WTC11 (cell line): Measurements from ENCODE around the gene SLC5A5. TPM values are rescaled to one million over a fixed set of nuclear protein-coding genes. Genes with fewer than 3 reads are reported as not detected.

Experiments used
- CREM ChIP-seq: sonication (generic); formaldehyde crosslinking; IDR thresholded peaks from 2 replicates; pipeline ENCODE4 v1.8.1; 2022; ENCODE audit warnings: mild to moderate bottlenecking, missing genetic modification reagents, moderate library complexity
- ESRRA ChIP-seq: sonication (generic); formaldehyde crosslinking; IDR thresholded peaks from 2 replicates; pipeline ENCODE4 v1.8.1; 2022; ENCODE audit warnings: mild to moderate bottlenecking, missing genetic modification reagents, borderline replicate concordance
- ETV6 ChIP-seq: sonication (generic); formaldehyde crosslinking; IDR thresholded peaks from 2 replicates; pipeline ENCODE4 v1.8.1; 2022; ENCODE audit warnings: mild to moderate bottlenecking, missing genetic modification reagents
- GRHL2 ChIP-seq: fragments of 250-450 bp; sonication (Bioruptor Pico); IDR thresholded peaks from 2 replicates; pipeline ENCODE4 v1.8.0; 2022; ENCODE audit warnings: mild to moderate bottlenecking, moderate library complexity; ENCODE audit not compliant: insufficient replicate concordance, severe bottlenecking
- GTF2I ChIP-seq: fragments of 250-450 bp; sonication (Bioruptor Pico); conservative IDR thresholded peaks from 2 replicates; pipeline ENCODE4 v1.4.0; 2021; ENCODE audit warnings: mild to moderate bottlenecking
- JUN ChIP-seq: sonication (generic); formaldehyde crosslinking; IDR thresholded peaks from 2 replicates; pipeline ENCODE4 v1.8.0; 2023; ENCODE audit warnings: mild to moderate bottlenecking, missing genetic modification reagents
- OVOL2 ChIP-seq: fragments of 250-450 bp; sonication (Bioruptor Pico); IDR thresholded peaks from 2 replicates; pipeline ENCODE4 v1.9.0; 2021; ENCODE audit warnings: mild to moderate bottlenecking, borderline replicate concordance
- RELA ChIP-seq: sonication (generic); formaldehyde crosslinking; IDR thresholded peaks from 2 replicates; pipeline ENCODE4 v1.8.1; 2022; ENCODE audit warnings: missing genetic modification reagents, mild to moderate bottlenecking, borderline replicate concordance
- SMAD3 ChIP-seq: sonication (generic); formaldehyde crosslinking; IDR thresholded peaks from 2 replicates; pipeline ENCODE4 v1.8.0; 2022; ENCODE audit warnings: missing genetic modification reagents, mild to moderate bottlenecking, borderline replicate concordance
- SP1 ChIP-seq: sonication (generic); formaldehyde crosslinking; conservative IDR thresholded peaks from 2 replicates; pipeline ENCODE4 v1.8.1; 2022; ENCODE audit warnings: missing genetic modification reagents
- TCF7 ChIP-seq: sonication (generic); formaldehyde crosslinking; IDR thresholded peaks from 2 replicates; pipeline ENCODE4 v1.8.0; 2022; ENCODE audit warnings: mild to moderate bottlenecking, low read depth, missing genetic modification reagents, moderate library complexity
- ZBTB21 ChIP-seq: sonication (generic); formaldehyde crosslinking; IDR thresholded peaks from 2 replicates; pipeline ENCODE4 v1.8.1; 2023; ENCODE audit warnings: mild to moderate bottlenecking, missing genetic modification reagents, borderline replicate concordance
- ZNF121 ChIP-seq: sonication (generic); formaldehyde crosslinking; IDR thresholded peaks from 2 replicates; pipeline ENCODE4 v1.8.0; 2023; ENCODE audit warnings: missing genetic modification reagents
- ZNF317 ChIP-seq: sonication (generic); formaldehyde crosslinking; IDR thresholded peaks from 2 replicates; pipeline ENCODE4 v1.8.1; 2023; ENCODE audit warnings: low read depth, mild to moderate bottlenecking, moderate library complexity, missing genetic modification reagents, borderline replicate concordance
- ZNF396 ChIP-seq: fragments of 250-450 bp; sonication (Bioruptor Pico); IDR thresholded peaks from 2 replicates; pipeline ENCODE4 v1.8.0; 2021; ENCODE audit warnings: mild to moderate bottlenecking, moderate library complexity, borderline replicate concordance
- ZNF416 ChIP-seq: fragments of 250-450 bp; sonication (Bioruptor Pico); IDR thresholded peaks from 2 replicates; pipeline ENCODE4 v1.9.0; 2021; ENCODE audit warnings: mild to moderate bottlenecking, inconsistent platforms
- total RNA-seq: library from RNA; stranded (reverse); gene quantifications from 3 replicates; pipeline ENCODE4 v1.2.3, GENCODE V29; 2021
- TF ChIP-seq, protein P1 (sequence below): sonication (generic); formaldehyde crosslinking; IDR thresholded peaks from 2 replicates; pipeline ENCODE4 v1.8.1; 2023; ENCODE audit warnings: mild to moderate bottlenecking, moderate library complexity, missing genetic modification reagents
- TF ChIP-seq, protein P2 (sequence below): sonication (generic); formaldehyde crosslinking; IDR thresholded peaks from 2 replicates; pipeline ENCODE4 v1.8.1; 2023; ENCODE audit warnings: mild to moderate bottlenecking, missing genetic modification reagents, borderline replicate concordance
- TF ChIP-seq, protein P3 (sequence below): fragments of 250-450 bp; sonication (Bioruptor Pico); IDR thresholded peaks from 2 replicates; pipeline ENCODE4 v1.9.0; 2021; ENCODE audit warnings: moderate library complexity, mild to moderate bottlenecking, inconsistent platforms, borderline replicate concordance
- TF ChIP-seq, protein P4 (sequence below): sonication (generic); formaldehyde crosslinking; IDR thresholded peaks from 2 replicates; pipeline ENCODE4 v1.8.1; 2022; ENCODE audit warnings: mild to moderate bottlenecking, moderate library complexity, missing genetic modification reagents
- TF ChIP-seq, protein P5 (sequence below): sonication (generic); formaldehyde crosslinking; IDR thresholded peaks from 2 replicates; pipeline ENCODE4 v1.8.0; 2022; ENCODE audit warnings: mild to moderate bottlenecking, missing genetic modification reagents
- TF ChIP-seq, protein P6 (sequence below): fragments of 250-450 bp; sonication (Bioruptor Pico); IDR thresholded peaks from 2 replicates; pipeline ENCODE4 v1.8.0; 2021; ENCODE audit warnings: mild to moderate bottlenecking
- TF ChIP-seq, protein P7 (sequence below): sonication (generic); formaldehyde crosslinking; conservative IDR thresholded peaks from 2 replicates; pipeline ENCODE4 v1.8.1; 2022; ENCODE audit warnings: mild to moderate bottlenecking, missing genetic modification reagents
- TF ChIP-seq, protein P8 (sequence below): sonication (generic); formaldehyde crosslinking; IDR thresholded peaks from 2 replicates; pipeline ENCODE4 v1.8.1; 2023; ENCODE audit warnings: mild to moderate bottlenecking, missing genetic modification reagents, moderate library complexity
- TF ChIP-seq, protein P9 (sequence below): sonication (generic); formaldehyde crosslinking; IDR thresholded peaks from 2 replicates; pipeline ENCODE4 v1.8.0; 2022; ENCODE audit warnings: mild to moderate bottlenecking, missing genetic modification reagents

SLC5A5 gene
- total RNA-seq, 1 experiment from 2014 or later, result 2.5 TPM

DNA sequence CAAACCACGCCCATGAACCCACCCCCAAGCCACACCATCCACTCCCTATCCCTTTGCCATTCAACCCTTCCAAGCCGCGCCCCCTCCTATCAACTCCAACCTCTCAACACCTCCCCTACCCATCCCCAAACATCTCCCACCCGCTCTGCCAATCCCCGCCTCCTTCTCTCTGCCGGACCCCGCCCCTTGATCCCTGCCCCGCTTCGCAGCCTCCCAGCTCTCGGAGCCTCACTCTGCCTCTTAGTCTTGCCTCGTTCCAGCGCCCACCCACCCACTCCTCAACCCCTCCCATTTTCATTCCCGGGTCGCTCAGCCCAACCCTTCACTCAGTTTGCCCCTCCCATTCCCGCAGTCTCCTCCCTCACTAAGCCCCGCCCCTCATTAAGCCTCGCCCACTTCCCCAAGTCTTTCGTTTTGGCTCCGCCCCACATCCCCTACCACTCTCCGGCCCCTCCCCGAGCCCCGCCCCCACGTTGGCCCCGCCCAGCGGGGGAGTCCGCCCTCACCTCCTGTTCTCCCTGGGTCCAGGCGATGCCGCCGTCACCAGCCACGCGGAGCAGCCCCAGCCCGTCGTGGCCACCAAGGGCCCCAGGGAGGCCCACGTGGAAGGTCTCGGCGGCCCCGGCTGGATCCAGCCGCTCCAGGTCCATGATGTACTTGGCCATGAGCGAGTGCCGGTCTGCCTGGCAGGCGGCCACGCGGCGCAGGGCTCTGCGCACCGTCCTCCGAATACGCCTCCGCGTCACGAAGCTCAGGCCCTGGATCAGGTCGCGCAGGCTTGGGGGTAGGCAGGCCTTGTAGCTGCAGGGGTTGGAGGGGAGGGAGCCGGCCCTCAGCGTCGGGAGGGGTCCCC lies 29.7 kb upstream of the SLC5A5 start (continued):
- TF ChIP-seq, protein P1, sequence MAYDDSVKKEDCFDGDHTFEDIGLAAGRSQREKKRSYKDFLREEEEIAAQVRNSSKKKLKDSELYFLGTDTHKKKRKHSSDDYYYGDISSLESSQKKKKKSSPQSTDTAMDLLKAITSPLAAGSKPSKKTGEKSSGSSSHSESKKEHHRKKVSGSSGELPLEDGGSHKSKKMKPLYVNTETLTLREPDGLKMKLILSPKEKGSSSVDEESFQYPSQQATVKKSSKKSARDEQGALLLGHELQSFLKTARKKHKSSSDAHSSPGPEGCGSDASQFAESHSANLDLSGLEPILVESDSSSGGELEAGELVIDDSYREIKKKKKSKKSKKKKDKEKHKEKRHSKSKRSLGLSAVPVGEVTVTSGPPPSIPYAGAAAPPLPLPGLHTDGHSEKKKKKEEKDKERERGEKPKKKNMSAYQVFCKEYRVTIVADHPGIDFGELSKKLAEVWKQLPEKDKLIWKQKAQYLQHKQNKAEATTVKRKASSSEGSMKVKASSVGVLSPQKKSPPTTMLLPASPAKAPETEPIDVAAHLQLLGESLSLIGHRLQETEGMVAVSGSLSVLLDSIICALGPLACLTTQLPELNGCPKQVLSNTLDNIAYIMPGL, result peak; percentile 59; the same call in 1 of the 2 replicates
- TF ChIP-seq ZNF317, result 0 out of 2 replicates have a peak, but pooled peaks have one; percentile 47
- TF ChIP-seq ZNF121 (CRISPR knock-in tag), result no peak
- TF ChIP-seq ZNF396 (CRISPR knock-in tag), result no peak
- peak; percentile 87 for TF ChIP-seq ETV6 (CRISPR knock-in tag)
- no peak for TF ChIP-seq GTF2I (CRISPR knock-in tag)
- TF ChIP-seq, protein P2, sequence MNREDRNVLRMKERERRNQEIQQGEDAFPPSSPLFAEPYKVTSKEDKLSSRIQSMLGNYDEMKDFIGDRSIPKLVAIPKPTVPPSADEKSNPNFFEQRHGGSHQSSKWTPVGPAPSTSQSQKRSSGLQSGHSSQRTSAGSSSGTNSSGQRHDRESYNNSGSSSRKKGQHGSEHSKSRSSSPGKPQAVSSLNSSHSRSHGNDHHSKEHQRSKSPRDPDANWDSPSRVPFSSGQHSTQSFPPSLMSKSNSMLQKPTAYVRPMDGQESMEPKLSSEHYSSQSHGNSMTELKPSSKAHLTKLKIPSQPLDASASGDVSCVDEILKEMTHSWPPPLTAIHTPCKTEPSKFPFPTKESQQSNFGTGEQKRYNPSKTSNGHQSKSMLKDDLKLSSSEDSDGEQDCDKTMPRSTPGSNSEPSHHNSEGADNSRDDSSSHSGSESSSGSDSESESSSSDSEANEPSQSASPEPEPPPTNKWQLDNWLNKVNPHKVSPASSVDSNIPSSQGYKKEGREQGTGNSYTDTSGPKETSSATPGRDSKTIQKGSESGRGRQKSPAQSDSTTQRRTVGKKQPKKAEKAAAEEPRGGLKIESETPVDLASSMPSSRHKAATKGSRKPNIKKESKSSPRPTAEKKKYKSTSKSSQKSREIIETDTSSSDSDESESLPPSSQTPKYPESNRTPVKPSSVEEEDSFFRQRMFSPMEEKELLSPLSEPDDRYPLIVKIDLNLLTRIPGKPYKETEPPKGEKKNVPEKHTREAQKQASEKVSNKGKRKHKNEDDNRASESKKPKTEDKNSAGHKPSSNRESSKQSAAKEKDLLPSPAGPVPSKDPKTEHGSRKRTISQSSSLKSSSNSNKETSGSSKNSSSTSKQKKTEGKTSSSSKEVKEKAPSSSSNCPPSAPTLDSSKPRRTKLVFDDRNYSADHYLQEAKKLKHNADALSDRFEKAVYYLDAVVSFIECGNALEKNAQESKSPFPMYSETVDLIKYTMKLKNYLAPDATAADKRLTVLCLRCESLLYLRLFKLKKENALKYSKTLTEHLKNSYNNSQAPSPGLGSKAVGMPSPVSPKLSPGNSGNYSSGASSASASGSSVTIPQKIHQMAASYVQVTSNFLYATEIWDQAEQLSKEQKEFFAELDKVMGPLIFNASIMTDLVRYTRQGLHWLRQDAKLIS, result no peak
- TF ChIP-seq, protein P3, sequence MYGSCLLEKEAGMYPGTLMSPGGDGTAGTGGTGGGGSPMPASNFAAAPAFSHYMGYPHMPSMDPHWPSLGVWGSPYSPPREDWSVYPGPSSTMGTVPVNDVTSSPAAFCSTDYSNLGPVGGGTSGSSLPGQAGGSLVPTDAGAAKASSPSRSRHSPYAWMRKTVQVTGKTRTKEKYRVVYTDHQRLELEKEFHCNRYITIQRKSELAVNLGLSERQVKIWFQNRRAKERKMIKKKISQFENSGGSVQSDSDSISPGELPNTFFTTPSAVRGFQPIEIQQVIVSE (CRISPR knock-in tag), result no peak
- TF ChIP-seq OVOL2, result no peak
- TF ChIP-seq JUN, result no peak
- TF ChIP-seq, protein P4, sequence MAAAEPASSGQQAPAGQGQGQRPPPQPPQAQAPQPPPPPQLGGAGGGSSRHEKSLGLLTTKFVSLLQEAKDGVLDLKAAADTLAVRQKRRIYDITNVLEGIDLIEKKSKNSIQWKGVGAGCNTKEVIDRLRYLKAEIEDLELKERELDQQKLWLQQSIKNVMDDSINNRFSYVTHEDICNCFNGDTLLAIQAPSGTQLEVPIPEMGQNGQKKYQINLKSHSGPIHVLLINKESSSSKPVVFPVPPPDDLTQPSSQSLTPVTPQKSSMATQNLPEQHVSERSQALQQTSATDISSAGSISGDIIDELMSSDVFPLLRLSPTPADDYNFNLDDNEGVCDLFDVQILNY (CRISPR knock-in tag), result peak; percentile 69; the same call in 1 of the 2 replicates
- TF ChIP-seq GRHL2 (CRISPR knock-in tag), result no peak
- peak; percentile 83; the same call in 1 of the 2 replicates for TF ChIP-seq RELA (CRISPR knock-in tag)
- TF ChIP-seq, protein P5, sequence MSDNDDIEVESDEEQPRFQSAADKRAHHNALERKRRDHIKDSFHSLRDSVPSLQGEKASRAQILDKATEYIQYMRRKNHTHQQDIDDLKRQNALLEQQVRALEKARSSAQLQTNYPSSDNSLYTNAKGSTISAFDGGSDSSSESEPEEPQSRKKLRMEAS, result peak; percentile 93
- TF ChIP-seq, protein P6, sequence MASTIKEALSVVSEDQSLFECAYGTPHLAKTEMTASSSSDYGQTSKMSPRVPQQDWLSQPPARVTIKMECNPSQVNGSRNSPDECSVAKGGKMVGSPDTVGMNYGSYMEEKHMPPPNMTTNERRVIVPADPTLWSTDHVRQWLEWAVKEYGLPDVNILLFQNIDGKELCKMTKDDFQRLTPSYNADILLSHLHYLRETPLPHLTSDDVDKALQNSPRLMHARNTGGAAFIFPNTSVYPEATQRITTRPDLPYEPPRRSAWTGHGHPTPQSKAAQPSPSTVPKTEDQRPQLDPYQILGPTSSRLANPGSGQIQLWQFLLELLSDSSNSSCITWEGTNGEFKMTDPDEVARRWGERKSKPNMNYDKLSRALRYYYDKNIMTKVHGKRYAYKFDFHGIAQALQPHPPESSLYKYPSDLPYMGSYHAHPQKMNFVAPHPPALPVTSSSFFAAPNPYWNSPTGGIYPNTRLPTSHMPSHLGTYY (CRISPR knock-in tag), result no peak
- TF ChIP-seq ZNF416 (CRISPR knock-in tag), result no peak
- TF ChIP-seq, protein P7, sequence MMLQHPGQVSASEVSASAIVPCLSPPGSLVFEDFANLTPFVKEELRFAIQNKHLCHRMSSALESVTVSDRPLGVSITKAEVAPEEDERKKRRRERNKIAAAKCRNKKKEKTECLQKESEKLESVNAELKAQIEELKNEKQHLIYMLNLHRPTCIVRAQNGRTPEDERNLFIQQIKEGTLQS (CRISPR knock-in tag), result no peak
- peak; percentile 69; the same call in 1 of the 2 replicates for TF ChIP-seq SP1 (CRISPR knock-in tag)
- TF ChIP-seq, protein P8, sequence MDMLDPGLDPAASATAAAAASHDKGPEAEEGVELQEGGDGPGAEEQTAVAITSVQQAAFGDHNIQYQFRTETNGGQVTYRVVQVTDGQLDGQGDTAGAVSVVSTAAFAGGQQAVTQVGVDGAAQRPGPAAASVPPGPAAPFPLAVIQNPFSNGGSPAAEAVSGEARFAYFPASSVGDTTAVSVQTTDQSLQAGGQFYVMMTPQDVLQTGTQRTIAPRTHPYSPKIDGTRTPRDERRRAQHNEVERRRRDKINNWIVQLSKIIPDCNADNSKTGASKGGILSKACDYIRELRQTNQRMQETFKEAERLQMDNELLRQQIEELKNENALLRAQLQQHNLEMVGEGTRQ (CRISPR knock-in tag), result no peak
- TF ChIP-seq, protein P9, sequence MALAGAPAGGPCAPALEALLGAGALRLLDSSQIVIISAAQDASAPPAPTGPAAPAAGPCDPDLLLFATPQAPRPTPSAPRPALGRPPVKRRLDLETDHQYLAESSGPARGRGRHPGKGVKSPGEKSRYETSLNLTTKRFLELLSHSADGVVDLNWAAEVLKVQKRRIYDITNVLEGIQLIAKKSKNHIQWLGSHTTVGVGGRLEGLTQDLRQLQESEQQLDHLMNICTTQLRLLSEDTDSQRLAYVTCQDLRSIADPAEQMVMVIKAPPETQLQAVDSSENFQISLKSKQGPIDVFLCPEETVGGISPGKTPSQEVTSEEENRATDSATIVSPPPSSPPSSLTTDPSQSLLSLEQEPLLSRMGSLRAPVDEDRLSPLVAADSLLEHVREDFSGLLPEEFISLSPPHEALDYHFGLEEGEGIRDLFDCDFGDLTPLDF, result no peak
- no peak for TF ChIP-seq TCF7 (CRISPR knock-in tag)
- TF ChIP-seq ZBTB21, result peak; percentile 51; the same call in 1 of the 2 replicates
- 0 out of 2 replicates have a peak, but pooled peaks have one; percentile 10 for TF ChIP-seq SMAD3
- TF ChIP-seq ESRRA (CRISPR knock-in tag), result peak; percentile 75
- TF ChIP-seq CREM (CRISPR knock-in tag), result 0 out of 2 replicates have a peak, but pooled peaks have one; percentile 46
